Panc1 (cell line): Measurements from ENCODE around the gene CCDC85C.

ENCODE experiments used
- POLR2AphosphoS5 ChIP-seq: IDR thresholded peaks from 2 replicates; pipeline ENCODE4 v1.6.1; 2012; ENCODE audit warnings: mild to moderate bottlenecking, low read depth, low read length, moderate library complexity
- TCF7L2 ChIP-seq: IDR thresholded peaks from 2 replicates; pipeline ENCODE4 v1.6.1; 2011; ENCODE audit warnings: mild to moderate bottlenecking, low read depth, low read length, inconsistent platforms
- TF ChIP-seq, protein P1 (sequence below): fragments of 450-650 bp; IDR thresholded peaks from 2 replicates; pipeline ENCODE4 v1.5.1; 2017; ENCODE audit warnings: mild to moderate bottlenecking

DNA sequence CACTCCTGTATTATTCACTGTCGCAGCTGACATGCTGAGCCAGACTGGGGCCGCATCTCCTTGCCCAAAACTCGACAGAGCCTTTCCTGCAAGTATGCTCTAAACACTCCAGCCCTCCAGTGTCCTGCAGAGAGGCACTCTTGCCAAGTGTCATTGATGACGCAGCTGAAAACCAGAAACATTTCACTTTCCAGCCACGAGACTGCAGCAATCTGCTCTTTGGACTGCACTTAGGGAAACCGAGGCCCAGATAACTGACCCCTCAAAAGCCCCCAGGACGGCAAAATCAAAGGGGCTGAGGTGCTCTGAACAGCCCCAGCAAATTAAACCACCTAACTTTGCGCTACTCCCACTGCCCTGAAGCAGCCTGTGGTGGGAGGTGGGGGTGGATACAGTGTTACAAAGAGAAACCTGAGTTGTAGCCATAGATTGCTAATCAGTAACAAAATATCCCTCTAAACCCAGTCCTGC lies 2.6 kb downstream of the CCDC85C start:
- TF ChIP-seq, protein P1, sequence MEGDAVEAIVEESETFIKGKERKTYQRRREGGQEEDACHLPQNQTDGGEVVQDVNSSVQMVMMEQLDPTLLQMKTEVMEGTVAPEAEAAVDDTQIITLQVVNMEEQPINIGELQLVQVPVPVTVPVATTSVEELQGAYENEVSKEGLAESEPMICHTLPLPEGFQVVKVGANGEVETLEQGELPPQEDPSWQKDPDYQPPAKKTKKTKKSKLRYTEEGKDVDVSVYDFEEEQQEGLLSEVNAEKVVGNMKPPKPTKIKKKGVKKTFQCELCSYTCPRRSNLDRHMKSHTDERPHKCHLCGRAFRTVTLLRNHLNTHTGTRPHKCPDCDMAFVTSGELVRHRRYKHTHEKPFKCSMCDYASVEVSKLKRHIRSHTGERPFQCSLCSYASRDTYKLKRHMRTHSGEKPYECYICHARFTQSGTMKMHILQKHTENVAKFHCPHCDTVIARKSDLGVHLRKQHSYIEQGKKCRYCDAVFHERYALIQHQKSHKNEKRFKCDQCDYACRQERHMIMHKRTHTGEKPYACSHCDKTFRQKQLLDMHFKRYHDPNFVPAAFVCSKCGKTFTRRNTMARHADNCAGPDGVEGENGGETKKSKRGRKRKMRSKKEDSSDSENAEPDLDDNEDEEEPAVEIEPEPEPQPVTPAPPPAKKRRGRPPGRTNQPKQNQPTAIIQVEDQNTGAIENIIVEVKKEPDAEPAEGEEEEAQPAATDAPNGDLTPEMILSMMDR: no peak
- TF ChIP-seq POLR2AphosphoS5 (no peak), TCF7L2 (no peak)
